ENCODE data around the gene ANKRD44.

ANKRD44 gene

DNA sequence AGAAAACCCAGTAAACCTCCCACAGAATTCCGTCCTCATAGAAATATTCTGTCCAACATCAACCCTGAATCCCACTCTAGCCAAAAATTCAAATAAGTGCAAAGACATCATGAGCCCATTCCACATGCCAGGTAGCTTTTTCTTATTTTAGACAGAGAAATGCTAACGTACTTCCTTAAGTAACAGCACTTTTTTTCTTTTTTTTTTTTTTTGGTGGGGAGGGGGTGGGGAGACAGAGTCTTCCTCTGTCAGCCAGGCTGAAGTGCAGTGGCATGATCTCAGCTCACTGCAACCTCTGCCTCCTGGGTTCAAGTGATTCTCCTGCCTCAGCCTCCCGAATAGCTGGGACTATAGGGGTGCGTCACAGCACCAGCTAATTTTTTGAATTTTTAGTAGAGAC lies 45.5 kb downstream of the ANKRD44 start:
- in situ Hi-C loops (cut with MboI; ENCODE audit: low sequenced_read_pairs), result no loop called here

DNA sequence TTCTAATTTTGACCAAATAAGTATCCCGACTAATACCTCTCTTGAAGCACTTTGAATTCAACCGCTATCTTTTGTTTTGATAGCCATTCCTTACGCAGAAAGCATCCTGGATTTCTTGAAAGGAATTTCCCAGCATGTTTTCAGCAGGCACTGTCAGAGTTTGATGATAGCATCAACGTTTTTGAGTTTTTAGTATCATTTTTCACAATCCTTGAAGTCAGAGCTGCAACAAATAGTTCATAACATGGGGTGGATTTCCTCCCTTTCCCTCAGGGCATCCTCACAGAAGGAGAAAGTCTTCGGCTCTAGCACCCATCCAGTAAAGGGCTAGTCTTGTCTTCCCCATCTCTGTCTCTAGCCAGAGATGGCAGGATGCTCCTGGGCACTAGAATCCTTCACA lies 46.2 kb downstream of the ANKRD44 start:
- in situ Hi-C loops (cut with MboI; ENCODE audit: low sequenced_read_pairs), result no loop called here

DNA sequence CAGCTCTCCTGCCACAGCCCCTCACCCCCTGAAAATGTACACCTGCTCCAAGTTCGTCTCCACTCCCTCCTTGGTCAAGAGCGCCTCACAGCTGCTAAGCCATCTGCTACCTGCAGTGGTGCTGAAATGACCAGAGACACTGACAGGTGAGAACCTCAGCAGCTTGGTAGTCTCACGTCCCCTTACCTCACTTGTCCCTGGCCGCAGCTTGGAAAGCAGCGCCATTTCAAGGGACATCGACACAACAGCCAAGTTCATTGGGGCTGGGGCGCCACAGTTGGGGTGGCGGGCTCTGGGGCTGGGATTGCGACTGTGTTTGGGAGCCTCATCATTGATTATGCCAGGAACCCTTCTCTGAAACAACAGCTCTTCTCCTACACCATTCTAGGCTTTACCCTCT lies 47.5 kb downstream of the ANKRD44 start:
- in situ Hi-C loops (cut with MboI; ENCODE audit: low sequenced_read_pairs), result no loop called here

DNA sequence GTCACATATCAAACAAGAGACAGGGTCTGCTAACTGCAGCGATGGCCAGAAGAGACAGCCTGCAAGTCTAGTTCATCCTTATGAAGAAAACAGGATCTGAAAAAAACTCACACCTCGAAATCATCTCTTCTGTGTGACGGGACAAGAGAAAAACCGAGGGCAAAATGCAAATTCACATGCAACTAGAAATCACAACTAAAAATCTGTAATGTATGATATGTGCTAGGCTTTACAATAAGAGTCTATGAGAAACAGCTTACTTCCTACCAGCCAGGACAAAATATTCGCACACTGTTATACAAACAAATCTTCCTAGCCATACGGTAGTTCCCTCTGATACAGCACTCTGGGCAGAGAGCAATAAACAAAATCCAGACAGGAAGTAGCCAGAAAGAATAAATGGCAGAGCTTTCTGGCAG lies 48.8 kb downstream of the ANKRD44 start:
- in situ Hi-C loops (cut with MboI; ENCODE audit: low sequenced_read_pairs), result no loop called here

DNA sequence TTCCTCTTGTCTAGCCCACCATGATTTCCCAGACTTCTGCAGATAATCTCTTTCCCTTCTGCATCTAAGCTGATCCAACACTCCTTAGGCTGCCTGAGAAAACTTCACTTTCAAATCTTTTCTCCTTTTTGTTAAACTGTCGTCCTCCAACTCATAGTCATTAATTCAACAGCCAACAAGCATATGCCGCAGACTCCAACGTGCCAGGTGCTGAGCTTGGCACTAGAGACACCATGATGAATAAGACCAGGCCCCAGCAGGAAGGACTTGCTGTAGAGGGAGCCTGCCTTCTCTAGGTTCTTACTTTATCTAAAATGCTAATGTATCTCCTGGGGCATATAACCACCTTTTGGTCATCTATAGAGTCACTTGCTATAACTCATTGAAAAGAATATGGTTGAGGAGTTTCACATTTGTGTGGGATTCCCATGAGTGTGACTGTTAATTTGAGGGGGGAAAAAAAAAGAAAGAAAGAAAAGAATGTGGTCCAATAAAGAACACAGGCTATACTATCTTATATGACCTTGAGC lies 51.0 kb downstream of the ANKRD44 start:
- in situ Hi-C loops (cut with MboI; ENCODE audit: low sequenced_read_pairs), result no loop called here

DNA sequence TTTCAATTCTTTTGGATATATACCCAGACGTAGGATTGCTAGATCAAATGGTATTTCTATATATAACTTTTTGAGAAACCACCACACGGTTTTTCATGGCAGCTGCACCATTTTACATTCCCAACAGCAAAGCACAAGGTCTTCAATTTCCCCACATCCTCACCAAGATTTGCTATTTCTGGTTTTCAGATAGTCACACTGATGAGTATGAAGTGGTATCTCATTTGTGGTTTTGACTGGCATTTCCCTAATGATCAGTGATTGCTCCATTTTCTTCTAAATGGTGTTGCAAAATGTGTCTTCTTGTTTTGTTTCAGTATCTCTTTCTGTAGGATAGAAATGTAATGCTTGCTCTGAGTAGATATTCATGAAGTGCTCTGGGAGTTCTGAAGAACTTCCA lies 52.0 kb downstream of the ANKRD44 start:
- in situ Hi-C loops (cut with MboI; ENCODE audit: low sequenced_read_pairs), result no loop called here

DNA sequence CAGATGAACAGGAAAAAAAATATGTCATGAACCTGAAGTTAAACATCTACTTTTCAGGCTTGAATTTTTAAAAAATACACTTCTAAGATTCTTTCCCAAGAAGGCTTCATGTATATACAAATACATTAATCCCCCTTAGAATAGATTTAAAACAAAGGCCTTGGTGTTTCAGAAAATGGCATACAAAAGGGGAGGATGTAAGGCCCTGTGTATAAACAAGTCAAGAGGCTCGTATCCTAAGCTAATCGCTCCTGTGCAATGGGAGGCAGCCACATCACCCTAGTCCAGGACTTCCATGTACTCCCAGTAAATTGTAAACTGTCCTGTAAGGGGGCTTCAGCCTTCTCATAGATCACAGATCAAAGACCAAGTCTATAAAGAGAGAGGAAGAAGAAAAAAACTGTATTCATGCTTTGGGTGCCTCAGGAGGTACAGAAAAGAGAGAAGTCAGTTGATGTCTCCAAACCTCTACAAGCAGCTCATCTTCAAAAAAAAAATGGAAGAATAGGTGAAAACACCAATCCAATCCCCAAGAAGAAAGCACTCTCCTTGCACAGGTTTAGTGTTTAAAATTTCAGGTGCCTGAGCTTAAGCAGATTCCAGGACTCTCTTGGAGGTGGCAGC lies 53.9 kb downstream of the ANKRD44 start:
- in situ Hi-C loops (cut with MboI; ENCODE audit: low sequenced_read_pairs), result no loop called here

DNA sequence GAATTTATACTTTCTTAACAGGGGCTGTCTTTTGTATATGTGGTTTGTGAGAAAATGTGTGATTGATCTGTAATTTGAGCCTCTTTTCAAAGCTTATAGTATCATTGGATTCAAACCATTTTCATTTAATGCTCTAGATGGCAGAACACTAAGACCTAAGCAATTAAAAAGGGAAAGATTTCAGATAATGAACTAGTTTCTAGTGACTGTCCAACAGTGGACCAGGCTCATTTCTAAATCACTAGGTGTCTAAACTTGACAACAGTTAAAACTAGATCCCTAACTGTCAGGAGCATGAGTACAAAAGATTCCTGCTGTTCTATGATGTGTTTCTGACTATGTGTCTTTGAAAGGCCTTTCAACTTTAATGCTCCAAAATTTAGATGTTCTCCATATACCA lies 54.6 kb downstream of the ANKRD44 start:
- in situ Hi-C loops (cut with MboI; ENCODE audit: low sequenced_read_pairs), result no loop called here

DNA sequence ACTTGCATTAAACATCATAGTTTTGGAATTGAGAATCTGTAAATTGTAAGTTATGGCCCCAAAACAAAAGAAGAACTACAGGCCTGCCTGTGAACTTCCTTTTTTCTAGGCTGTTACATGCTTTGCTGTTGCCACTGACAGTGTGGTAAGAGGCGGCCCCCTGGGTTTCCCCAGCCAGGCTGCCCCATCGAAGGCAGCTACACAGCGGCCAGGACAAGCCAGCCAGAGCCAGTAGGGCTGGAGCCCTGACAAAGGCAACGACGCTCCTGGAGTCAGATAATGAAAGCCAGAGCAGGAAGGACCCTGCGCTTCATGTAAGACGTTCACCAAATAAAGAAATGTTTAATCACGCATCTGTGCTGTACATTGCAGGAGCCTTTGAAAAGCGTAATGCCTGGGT lies 55.0 kb downstream of the ANKRD44 start:
- in situ Hi-C loops (cut with MboI; ENCODE audit: low sequenced_read_pairs), result no loop called here

DNA sequence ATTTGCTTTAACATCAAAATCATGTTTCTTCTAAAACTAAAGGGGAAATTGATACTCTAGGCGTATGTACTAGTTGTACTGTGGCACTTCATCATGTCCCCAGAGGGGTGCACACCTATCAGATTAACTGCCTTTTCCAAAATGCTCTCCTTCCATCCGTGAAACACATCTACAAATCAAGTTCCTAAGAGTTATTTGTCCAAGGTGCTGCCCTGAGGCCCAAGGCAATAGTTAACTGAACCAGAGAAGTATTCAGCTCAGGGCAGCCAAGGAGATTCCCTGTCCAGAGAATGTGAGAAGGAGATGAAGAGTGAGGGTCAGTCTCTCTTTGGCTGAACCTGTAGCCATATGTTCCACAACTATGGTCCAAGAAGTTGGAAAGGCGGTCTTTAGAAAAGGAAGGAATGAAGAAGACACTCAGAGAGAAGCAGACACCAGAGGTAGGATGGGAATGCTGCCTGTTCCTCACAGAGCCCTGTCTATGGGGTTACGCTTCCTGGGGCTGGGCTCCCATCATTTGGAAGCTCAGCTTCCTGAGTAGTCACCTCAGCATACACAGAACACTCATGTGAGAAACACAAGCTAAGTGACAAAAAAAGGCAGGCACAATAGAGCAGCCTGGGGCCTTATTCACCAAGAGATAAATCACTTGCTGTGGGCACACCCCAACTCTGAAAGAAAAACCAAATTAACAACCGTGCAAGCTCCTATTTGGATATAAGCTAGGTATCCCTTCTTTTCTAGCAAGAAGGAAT lies 55.6 kb downstream of the ANKRD44 start:
- in situ Hi-C loops (cut with MboI; ENCODE audit: low sequenced_read_pairs), result no loop called here

DNA sequence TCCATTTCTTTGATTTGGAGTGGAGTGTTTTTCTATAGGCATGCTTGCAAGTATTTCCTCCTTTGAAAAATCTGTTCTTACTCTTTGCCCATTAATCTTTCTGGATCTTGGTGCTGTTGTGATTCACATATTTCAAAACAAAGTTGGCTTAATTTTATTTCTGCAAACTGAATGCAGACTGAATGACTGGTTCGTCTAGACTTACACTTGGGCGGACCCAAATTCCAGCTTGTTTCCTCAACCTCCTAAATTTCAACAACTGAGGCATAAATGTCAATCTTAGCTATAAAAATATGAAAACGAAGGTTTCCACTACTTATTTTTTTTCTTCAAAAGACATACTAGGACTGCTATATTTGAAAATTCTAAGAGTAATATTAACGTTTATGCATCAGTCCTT lies 59.0 kb downstream of the ANKRD44 start:
- in situ Hi-C loops (cut with MboI; ENCODE audit: low sequenced_read_pairs), result no loop called here

DNA sequence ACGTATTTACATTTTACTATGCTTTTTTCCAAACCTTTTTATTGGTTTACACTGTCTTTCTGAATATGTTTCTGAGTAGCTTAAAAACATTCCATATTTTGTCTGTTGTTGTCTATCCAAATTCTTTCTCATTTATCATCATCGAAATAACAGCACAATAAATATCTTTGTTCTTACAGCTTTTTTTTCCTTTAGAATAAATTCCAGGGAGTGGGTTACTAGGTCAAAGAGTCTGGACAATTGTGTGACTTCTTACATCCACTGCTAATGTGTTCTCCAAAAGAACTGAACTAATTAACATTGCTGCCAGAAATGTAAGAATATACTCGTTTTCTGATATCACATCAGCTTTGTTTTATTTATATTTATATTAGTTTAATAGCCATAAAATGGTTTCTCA lies 59.4 kb downstream of the ANKRD44 start:
- in situ Hi-C loops (cut with MboI; ENCODE audit: low sequenced_read_pairs), result no loop called here

DNA sequence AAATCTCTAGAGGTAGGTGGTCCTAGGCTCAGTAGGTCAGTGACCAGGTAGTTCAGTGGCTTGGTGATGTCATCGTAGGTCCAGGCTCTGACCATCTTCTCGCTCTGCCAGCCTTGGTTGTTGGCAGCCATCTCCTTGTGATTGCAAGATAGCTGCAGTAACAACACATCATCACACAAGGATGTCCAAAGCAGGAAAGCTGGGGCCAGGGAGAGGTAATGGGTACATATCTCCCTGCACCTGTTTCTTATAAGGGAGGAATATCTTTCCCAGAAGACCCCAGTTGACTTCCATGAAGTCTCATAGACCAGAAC lies 60.5 kb downstream of the ANKRD44 start:
- in situ Hi-C loops (cut with MboI; ENCODE audit: low sequenced_read_pairs), result no loop called here

DNA sequence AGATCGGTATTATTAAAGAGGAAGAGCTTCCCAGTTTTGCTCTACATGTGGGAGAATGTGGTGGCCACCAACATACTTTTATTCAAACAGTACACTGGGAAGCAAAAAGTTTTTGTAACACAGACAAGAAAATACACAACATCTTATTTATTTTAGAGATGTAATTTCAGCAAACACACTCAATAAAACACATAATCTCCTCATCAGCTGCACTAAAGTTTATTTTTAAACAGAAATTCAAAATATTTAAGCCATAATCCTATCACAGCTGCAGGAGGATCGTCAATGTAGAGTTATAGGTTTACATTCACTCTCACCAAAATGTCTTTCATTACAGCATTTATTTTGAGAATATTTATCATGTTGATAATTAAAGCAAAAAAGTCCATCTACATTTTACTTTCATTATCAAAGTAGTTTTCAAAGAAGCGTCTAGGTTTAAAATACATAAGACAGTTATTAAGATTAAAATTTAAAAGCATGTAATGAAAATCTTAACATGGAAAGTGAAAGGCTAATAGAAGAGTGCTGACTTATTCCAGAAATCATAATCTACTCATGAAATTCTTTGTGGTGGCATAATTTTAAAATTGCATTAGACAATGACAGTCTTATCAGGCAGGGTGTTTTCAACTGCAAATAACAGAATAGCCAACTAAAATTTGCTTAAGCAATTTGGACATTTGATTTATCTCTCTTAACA lies 61.0 kb downstream of the ANKRD44 start:
- in situ Hi-C loops (cut with MboI; ENCODE audit: low sequenced_read_pairs), result no loop called here

DNA sequence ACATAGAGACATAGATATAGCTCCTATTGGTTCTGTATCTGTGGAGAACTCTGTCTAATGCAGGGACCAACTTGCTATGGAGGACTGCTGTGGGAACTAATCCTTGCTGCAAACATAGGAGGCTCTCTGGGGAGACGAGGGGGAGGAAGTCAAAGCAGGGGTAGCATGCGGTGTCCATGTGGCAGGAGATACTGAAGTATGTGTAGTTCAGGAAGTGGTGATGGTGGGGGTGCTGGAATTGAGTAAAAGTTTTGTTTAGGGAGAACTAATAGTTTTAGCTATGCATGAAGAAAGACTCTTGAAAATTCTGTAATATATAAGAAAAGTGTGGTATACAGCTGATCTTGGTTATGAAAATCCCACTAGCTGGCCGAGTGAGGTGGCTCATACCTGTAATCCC lies 62.0 kb downstream of the ANKRD44 start:
- in situ Hi-C loops (cut with MboI; ENCODE audit: low sequenced_read_pairs), result no loop called here

DNA sequence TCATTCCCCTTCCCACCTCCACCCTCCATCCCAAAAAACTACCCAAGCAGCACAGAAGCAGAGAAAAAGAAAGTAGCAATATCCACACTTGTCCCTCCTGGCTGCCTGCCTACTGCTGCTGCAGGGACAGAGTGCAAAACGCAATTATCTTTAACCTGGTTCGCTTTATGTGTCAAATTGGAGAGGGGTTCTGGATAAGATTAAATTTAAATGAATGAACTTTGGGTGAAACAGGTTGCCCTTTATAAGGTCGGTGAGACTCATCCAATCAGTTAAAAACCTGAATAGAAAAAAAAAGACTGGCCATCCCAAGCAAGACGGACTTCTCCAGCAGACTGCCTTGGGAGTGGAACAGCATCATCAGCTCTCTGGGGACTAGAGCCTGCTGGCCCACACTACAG lies 62.6 kb downstream of the ANKRD44 start:
- in situ Hi-C loops (cut with MboI; ENCODE audit: low sequenced_read_pairs), result no loop called here

DNA sequence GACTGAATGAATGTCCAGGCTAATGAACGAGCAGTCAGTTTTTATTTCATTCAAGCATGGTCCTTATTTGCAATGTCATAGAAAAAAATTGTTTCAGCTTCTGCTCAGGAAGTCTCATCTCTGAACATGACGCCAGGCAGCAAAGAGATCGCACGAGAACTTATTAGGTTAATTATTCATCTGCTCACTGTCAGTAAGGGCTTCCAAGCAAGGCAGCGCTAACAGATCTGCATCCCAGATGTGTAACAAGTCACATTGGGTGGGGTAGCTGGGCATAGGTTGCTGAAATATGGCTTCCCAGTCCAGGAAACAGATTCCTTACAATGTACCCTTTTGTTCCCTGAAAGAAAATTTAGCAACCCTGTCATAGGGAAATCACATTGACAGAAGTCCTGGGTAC lies 63.5 kb downstream of the ANKRD44 start:
- in situ Hi-C loops (cut with MboI; ENCODE audit: low sequenced_read_pairs), result no loop called here

DNA sequence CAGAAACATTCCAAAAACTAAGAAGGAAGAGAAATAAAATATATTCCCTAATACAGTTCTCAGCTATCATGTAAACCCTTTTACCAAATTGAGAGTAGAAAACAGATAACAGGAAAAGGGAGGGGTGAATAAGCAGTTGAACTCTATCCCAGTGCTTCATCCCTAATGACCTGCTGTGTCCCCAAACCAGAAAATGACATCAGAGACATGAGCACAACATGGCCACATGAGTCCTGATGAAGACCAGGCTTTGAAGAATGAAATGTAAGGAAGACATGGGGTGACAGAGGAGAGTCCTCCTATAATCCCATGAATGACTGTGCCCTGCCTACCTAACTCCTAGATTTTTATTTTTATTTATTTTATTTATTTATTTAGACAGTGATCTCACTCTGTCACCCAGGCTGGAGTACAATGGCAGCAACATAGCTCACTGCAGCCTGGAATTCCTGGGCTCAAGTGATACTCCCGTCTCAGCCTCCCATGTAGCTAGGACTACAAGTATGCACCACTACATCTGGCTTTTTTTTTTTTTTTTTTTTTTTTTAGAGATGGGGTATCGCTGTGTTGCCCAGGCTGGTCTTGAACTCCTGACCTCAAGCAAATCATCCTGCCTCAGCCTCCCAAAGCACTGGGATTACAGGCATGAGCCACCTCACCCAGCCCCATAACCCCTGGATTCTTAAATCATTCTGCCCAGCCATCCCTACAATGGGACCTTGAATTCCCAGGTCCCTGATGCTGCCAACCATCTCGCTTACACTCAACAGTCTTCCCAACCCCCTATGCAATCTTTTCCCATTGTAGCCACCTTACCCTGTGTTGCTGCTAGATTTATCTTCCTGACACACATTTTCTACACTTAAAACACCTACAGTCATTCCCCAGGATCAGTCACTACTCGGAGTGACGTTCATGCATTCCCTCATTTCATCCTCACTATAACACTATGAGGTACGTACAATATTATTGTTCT lies 64.5 kb downstream of the ANKRD44 start:
- in situ Hi-C loops (cut with MboI; ENCODE audit: low sequenced_read_pairs), result no loop called here

DNA sequence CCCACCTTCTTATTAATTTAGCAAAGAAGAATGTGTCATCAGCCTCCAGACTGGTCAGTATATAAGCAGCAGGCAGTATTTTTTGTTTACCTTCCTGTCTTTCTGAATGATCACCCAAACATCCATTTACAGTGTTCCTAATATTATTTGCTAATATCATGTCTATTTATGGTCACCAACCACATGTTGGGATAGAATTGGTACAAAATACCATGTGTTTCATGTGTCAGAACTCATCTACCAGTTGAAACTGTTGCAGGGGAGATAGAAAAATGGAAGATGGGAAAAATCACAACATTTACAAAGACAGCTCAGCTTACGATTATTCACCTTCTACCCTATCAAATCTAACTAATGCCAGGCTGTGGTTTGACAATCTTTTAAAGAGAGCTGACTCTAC lies 66.2 kb downstream of the ANKRD44 start:
- in situ Hi-C loops (cut with MboI; ENCODE audit: low sequenced_read_pairs), result no loop called here

DNA sequence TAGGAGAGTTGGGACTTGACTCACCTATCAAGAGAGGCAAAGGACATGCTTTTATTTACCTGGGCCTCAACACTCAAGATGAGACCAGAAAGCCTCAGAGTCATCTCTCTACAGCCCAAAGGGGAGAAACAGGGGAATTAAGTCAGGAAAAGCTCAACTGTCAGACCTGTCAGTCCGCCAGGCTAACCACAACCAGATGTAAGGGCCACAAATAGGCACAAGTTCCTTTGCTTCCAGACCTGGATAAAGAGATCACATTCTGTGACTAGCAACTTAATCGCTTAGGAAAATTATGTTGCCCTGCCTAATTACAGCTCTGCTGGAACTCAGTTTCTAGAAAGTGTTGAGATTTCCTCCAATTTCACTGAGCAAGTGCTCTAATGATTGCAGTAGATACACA lies 67.9 kb downstream of the ANKRD44 start:
- in situ Hi-C loops (cut with MboI; ENCODE audit: low sequenced_read_pairs), result no loop called here

DNA sequence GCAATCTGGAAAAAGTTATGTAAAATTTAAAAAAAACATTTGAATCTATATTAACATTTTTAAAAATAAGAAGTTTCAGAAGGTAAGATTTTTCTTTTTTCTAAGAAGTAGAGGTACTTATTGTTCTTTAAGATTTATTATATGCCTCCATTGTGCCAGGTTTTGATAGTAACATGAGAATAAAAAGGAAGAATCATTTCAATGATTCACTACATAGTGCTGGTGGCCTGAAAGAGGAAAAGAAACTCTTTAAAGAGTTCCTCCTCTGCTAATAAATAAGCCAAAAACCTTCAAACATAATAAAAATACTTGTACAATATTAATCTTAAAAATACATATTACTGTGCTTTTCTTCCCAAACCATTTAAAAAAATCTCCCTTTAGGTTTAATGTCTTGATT lies 69.0 kb downstream of the ANKRD44 start:
- in situ Hi-C loops (cut with MboI; ENCODE audit: low sequenced_read_pairs), result no loop called here
